OCI-LY3 (cell line): ENCODE data around the gene BRINP2.

ENCODE experiments used
- EZH2phosphoT487 ChIP-seq: fragments of 200-600 bp; shearing (Covaris generic); IDR thresholded peaks from 2 replicates; pipeline ENCODE4 v1.6.1; 2018; ENCODE audit warnings: antibody characterized with exemption, mixed run types, low read depth
- TF ChIP-seq, protein P1 (sequence below): fragments of 200-600, 300-600 bp; sonication (generic); IDR thresholded peaks from 2 replicates; pipeline ENCODE4 v1.5.1; 2014; ENCODE audit warnings: antibody characterized with exemption, low read length, low read depth

DNA sequence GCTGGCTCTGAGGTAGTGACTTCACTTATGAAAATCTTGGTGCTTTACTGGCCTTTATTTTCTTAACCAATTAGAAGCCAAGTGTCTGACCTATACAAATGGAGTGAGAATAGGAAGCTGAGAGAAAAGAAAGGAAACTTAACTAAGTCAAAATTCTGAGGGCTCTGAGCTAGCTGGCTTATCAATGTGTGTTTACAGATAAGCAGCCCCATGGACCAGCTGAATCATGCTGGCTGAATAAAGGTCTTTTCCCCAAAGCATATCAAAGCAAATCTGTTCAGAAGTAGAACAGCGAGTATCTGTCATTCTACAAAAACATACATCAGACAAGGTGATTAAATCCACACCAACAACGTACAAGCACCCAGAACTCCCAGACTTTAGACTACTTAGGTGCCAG is 117.2 kb downstream of the BRINP2 start:
- TF ChIP-seq, protein P1, sequence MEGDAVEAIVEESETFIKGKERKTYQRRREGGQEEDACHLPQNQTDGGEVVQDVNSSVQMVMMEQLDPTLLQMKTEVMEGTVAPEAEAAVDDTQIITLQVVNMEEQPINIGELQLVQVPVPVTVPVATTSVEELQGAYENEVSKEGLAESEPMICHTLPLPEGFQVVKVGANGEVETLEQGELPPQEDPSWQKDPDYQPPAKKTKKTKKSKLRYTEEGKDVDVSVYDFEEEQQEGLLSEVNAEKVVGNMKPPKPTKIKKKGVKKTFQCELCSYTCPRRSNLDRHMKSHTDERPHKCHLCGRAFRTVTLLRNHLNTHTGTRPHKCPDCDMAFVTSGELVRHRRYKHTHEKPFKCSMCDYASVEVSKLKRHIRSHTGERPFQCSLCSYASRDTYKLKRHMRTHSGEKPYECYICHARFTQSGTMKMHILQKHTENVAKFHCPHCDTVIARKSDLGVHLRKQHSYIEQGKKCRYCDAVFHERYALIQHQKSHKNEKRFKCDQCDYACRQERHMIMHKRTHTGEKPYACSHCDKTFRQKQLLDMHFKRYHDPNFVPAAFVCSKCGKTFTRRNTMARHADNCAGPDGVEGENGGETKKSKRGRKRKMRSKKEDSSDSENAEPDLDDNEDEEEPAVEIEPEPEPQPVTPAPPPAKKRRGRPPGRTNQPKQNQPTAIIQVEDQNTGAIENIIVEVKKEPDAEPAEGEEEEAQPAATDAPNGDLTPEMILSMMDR, result no peak
- no peak for TF ChIP-seq EZH2phosphoT487
